SJSA1 (cell line): ENCODE measurements around the gene CHRNA4. TPM values are rescaled to one million over a fixed set of nuclear protein-coding genes. Genes with fewer than 3 reads are reported as not detected.

ENCODE experiments used
- DNase-seq, 2 experiments: peaks; one replicate each; pipeline ENCODE4 v3.0.0-alpha.2; 2015 to 2020; ENCODE audit warnings: low spot score in 2 of 2, low read depth in 1 of 2
- H3K27ac ChIP-seq: fragments of 250-450 bp; sonication (Bioruptor Pico); 2 replicates; pipeline ENCODE4 v1.5.1; 2020; ENCODE audit warnings: mild to moderate bottlenecking, moderate library complexity
- H3K27me3 ChIP-seq: fragments of 250-450 bp; sonication (Bioruptor Pico); replicated peaks from 2 replicates; pipeline ENCODE4 v1.5.1; 2020; ENCODE audit warnings: mild to moderate bottlenecking, moderate library complexity
- H3K36me3 ChIP-seq: fragments of 250-450 bp; sonication (Bioruptor Pico); 2 replicates; pipeline ENCODE4 v1.5.1; 2020; ENCODE audit warnings: mild to moderate bottlenecking
- H3K4me1 ChIP-seq: fragments of 250-450 bp; sonication (Bioruptor Pico); replicated peaks from 2 replicates; pipeline ENCODE4 v1.6.1; 2021; ENCODE audit warnings: mild to moderate bottlenecking
- H3K4me3 ChIP-seq: fragments of 250-450 bp; sonication (Bioruptor Pico); 2 replicates; pipeline ENCODE4 v1.5.1; 2020; ENCODE audit warnings: mild to moderate bottlenecking
- H3K9me3 ChIP-seq: fragments of 250-450 bp; sonication (Bioruptor Pico); replicated peaks from 2 replicates; pipeline ENCODE4 v1.5.1; 2020; ENCODE audit warnings: mild to moderate bottlenecking
- total RNA-seq: library from RNA; depleted of rRNA; stranded (reverse); fragments of >200 nt; shearing (Covaris generic); gene quantifications from 2 replicates; pipeline ENCODE4 v1.2.3, GENCODE V29; 2014

Gene CHRNA4
- total RNA-seq, 1 experiment from 2014 or later: not detected

DNA sequence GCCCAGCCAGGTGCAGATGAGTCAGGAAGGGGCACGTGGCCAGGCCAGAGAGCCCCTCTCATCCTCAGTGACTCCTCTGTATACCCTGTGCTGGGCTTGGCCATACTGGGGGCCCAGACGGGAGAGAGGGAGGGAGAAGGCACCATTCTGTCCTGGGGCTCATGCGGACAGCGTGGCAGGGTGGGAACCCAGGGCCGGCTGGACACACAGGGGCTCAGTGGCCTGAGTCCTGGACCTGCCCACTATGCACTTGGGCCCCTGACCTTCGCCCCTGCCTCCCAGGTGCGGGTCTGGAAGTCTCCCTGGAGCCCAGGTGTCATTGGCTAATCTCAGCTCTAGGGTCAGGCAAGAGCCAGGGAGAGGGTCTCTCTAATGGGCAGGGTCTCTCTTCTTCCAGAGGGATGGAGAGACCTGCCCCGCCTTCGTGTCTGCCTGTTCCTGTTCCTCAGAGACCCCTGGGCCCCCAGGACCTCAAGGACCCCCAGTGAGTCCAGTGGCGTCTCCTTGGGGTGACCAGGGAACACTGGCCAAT lies 40.5 kb downstream of the CHRNA4 start:
- Histone ChIP-seq H3K27ac (no peak overlapping the region), H3K27me3 (peaks cover 36% of the 10 kb centered on the region), H3K4me1 (no peaks in the 10 kb centered on the region), H3K9me3 (no peaks in the 10 kb centered on the region; the same call in 1 of the 2 replicates), H3K4me3 (no peak overlapping the region), H3K36me3 (no peaks in the 10 kb centered on the region)
- DNase-seq: no peak

DNA sequence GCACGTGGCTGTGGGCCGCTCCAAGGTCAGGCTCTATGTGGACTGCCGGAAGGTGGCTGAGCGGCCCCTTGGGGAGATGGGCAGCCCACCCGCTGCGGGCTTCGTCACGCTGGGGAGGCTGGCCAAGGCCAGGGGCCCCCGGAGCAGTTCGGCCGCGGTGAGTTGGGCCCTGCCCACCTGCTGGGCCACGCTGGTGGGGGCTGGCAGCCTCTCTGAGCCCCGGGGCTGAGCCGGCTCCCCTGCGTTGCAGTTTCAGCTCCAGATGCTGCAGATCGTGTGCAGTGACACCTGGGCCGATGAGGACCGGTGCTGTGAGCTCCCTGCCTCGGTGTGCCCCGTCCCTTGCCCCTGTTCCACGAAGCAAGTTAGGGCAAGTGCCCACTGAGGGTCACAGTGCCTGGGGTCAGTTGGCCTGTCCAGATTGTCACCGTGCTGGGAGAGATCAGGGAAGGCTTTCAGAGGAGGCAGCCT lies 41.1 kb downstream of the CHRNA4 start:
- Histone ChIP-seq H3K9me3 (no peaks in the 10 kb centered on the region; the same call in 1 of the 2 replicates), H3K4me3 (no peak overlapping the region), H3K4me1 (no peaks in the 10 kb centered on the region), H3K27ac (no peak overlapping the region), H3K27me3 (peaks cover 36% of the 10 kb centered on the region), H3K36me3 (no peaks in the 10 kb centered on the region)
- DNase-seq: no peak

DNA sequence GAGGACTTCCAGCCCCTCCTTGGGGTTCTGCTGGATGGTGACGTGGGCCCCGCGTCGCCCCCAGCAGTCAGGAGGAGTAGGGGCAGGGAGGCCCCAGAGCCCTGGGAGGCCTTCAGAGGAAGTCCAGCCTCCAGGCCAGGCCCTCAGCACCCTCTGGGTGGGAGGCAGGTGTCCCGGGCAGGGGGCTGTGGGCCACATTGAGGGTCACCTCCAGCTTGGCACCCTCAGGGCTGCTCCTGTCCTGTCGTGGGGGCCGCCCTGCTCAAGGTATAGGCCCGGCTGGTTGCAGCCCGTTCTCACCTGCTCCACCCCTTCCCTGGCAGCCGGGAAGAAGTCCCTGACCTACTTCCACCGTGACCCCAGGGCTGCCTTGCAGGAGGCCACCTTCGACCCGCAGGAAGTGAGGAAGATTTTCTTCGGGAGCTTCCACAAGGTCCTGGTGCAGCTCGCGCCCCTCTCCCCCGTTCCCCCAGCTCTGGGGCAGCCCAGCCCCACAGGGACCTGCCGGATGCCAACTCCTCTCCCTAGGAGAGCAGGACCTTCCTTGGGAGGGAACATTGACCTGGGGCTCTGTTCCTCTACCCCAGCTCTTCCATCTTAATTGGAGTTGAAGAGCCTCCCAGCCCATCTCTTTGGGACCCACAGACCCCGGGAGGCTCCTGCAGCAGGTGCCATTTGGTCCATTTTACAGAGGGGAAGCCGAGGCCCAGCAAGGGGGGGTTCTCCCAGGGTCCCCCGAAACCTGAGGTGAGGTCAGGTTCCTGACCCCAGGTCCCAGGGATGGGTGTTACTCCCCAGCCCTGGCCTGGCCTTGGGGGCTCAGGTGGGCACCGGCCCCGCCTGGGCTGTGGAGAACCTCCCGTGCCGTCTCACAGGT lies 41.7 kb downstream of the CHRNA4 start:
- Histone ChIP-seq H3K27ac (no peak overlapping the region), H3K9me3 (no peaks in the 10 kb centered on the region; the same call in 1 of the 2 replicates), H3K4me1 (no peaks in the 10 kb centered on the region), H3K4me3 (no peak overlapping the region), H3K36me3 (no peaks in the 10 kb centered on the region), H3K27me3 (peaks cover 33% of the 10 kb centered on the region)
- DNase-seq: no peak

DNA sequence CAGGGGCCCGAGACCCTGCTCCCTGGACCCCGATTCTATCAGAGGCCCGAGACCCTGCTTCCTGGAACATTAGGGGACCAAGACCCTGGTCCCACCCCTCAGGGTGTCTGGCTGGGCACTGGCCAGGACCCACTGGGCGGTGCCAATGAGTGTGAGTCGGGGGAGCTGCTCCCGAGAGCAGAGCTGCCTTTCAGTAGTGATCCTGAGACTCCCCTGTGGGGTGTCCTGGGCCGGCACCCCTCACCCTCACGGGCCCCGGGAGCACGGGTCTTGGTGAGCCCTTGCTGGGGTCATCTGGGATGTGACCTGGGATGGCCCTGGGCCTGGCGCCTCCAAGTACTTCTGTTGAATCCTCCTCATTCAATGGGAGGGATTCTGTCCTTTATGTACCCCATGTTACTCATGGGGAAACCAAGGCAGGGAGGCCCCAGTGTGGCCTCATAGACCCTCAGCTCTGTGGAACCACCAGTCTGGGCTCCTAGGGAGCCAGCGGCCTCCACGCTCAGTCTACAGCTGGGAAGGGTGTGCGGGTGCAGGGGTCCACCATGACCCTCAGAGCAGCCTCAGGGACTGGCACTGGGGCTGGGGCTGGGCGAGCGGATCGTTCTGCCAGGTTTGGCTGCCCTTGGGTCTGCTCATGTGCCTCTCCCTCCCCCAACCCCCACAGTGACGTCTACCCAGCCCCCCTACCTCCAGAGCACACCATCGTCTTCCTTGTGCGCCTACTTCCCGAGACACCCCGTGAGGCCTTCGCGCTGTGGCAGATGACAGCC lies 42.6 kb downstream of the CHRNA4 start:
- no peak for DNase-seq
- Histone ChIP-seq H3K27ac (no peak overlapping the region), H3K36me3 (no peaks in the 10 kb centered on the region), H3K27me3 (peaks cover 26% of the 10 kb centered on the region), H3K9me3 (no peaks in the 10 kb centered on the region), H3K4me3 (no peak overlapping the region), H3K4me1 (no peaks in the 10 kb centered on the region)

DNA sequence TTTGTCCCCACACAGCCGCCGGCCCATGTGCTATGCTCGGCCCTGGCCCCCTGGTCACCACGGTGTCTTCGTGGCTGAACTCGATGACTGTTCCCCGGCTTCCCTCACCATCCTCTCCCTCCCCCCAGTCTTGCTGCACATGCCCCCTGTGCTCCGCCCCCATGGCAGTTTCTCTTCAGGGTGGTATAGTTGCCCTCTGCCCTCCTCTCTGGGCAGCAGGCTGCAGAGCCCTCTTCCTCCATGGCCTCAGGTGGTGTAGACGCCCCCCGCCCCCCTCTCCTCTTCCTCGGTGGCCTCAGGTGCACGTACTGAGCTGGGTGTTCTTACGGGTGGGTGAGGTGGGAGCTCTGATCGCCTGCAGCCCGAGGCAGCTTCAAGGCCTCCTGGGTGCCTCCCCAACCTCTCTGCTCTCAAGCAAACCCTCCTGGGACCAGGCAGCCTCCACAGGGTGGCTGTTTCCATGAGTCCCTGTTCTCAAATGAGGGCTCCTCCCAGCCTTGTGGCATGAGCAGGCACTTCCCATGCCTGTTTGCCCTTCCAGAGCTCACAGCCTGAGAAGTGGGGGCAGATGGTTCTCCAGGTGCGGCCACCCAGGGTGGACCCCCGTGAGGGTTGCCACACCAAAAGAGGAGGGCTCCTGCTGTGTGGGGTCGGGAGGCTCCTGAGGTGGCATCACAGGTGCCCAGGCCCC lies 43.4 kb downstream of the CHRNA4 start:
- DNase-seq: no peak

DNA sequence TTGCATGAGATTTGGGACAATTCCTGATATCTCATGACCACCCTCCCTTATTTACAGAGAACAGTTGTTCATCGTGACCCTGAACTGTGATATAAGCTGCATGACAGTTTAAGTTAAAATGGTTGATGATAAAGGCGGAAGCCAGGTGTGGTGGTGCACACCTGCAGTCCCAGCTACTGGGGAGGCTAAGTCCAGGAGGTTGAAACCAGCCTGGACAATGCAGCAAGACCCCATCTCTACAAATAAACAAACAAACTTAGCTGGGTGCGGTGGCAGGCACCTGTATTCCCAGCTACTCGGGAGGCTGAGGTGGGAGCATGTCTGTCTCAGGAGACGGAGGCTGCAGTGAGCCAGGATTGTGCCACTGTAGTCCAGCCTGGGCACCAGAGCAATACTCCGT lies 44.1 kb downstream of the CHRNA4 start:
- no peaks in the 10 kb centered on the region for H3K36me3 ChIP-seq
- H3K27me3 ChIP-seq: peaks cover 29% of the 10 kb centered on the region
- H3K4me3 ChIP-seq: no peak overlapping the region
- no peak overlapping the region for H3K27ac ChIP-seq
- DNase-seq: no peak
- no peaks in the 10 kb centered on the region for H3K4me1 ChIP-seq
- no peaks in the 10 kb centered on the region for H3K9me3 ChIP-seq

More for the DNA sequence above, 43.4 kb downstream of the CHRNA4 start:
- no peak overlapping the region for H3K4me3 ChIP-seq
- peaks cover 25% of the 10 kb centered on the region for H3K27me3 ChIP-seq
- H3K9me3 ChIP-seq: no peaks in the 10 kb centered on the region
- H3K36me3 ChIP-seq: no peaks in the 10 kb centered on the region
- H3K4me1 ChIP-seq: no peaks in the 10 kb centered on the region
- no peak overlapping the region for H3K27ac ChIP-seq

DNA sequence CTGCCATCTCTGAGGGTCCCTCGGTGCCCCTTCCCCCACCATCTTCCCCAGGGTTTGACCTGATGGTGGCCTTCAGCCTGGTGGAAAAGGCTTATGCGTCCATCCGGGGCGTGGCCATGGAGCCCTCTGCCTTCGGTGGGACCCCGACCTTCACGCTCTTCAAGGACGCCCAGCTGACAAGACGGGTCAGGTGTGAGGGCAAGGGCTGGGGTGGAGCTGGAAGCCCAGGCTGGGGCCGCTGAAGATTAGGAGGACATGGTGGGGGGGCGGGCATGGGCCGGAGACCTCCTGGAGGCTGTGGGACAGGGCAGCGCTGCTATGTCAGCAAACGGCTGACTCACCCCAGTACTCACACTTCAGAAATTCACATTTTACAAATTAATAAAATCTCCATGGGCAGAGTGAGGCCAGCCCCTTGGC lies 44.6 kb downstream of the CHRNA4 start:
- Histone ChIP-seq H3K27ac (no peak overlapping the region), H3K4me1 (no peaks in the 10 kb centered on the region), H3K27me3 (peaks cover 32% of the 10 kb centered on the region), H3K9me3 (no peaks in the 10 kb centered on the region), H3K4me3 (no peak overlapping the region), H3K36me3 (no peaks in the 10 kb centered on the region)
- DNase-seq: no peak

DNA sequence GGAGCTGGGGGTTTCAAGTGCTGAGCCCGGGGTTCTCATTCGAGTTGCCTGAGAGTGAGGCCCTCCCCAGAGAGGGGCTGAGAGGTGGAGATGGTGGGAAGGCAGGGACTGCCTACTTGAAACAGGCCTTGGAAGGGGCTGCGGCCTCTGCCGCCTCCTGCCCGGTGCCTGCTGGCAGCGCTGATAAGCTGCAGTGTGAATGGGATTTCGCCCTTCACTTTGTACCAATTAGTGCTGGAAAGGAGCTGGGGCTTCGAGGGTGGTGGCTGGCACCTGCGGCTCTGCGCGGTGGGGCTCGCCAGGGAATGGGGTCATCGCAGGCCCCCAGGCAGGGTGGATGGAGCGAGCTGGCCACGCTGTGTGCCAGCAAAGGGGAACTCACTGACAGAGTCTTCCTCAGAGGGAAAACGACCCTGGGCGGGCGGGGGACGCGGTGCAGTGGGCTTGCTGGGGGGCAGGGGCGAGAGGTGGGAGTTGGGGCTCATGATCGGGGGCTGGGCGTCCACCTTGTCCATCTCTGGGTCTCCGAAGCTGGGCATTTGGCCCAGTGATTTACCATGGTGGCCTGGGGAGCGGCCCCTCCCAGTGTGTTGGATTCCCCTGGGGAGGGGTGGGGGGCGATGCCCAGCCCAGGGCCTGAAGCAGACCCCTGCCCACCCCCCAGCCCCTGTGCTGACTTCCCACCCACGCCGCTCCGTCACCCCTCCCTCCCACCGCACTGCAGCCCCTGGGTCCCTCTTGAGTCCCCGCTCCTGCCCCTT lies 45.2 kb downstream of the CHRNA4 start:
- DNase-seq: no peak
- H3K27ac ChIP-seq: no peak overlapping the region
- no peaks in the 10 kb centered on the region for H3K9me3 ChIP-seq
- peaks cover 29% of the 10 kb centered on the region for H3K27me3 ChIP-seq
- no peak overlapping the region for H3K4me3 ChIP-seq
- no peaks in the 10 kb centered on the region for H3K4me1 ChIP-seq
- H3K36me3 ChIP-seq: no peaks in the 10 kb centered on the region

DNA sequence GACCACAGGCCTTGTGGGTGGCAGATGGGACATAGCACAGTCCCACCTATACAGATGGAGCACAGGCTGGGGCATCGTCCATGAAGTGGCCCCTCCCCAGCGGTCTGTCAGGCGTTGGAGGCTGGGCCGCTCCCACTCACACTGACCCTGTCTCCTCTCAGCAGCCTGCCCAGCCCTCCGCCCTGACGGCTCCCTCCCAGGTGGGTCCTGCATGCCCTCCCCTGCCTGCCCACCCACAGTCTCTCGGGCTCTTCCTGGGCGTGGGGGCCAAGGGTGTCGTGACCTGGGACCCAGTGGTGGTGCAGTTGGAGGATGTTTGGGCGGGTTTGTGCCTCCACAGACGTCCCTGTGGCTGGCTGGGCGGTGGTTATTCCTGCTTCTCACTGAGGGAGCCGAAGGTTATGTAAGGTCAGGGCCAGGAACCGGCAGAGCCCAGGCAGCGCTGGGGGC lies 45.9 kb downstream of the CHRNA4 start:
- DNase-seq: no peak

DNA sequence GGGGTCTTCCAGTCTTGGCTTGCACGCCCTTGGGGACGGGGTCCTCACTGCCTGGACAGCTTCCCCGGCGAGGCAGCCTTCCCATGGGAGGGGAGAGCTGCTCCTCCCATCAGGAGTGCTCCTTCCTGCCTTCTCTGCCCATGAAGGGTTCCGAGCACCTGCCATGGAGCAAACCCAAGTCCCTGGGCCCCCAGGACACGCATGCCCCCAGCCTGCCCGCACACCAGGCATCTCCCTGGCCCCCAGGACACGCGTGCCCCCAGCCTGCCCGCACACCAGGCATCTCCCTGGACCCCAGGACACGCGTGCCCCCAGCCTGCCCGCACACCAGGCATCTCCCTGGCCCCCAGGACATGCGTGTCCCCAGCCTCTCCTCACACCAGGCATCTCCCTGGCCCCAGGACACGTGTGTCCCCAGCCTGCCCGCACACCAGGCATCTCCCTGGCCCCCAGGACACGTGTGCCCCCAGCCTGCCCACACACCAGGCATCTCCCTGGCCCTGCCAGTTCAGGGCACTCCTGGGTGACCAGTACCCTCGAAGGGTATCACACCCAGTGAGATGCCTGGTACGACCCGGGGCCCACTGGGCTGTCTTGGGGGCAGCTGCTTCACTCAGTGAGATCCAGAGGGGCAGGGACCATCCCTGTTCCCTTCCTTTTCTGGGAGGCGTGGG lies 46.4 kb downstream of the CHRNA4 start:
- H3K27me3 ChIP-seq: peaks cover 37% of the 10 kb centered on the region
- no peaks in the 10 kb centered on the region for H3K9me3 ChIP-seq
- H3K36me3 ChIP-seq: no peaks in the 10 kb centered on the region
- H3K4me1 ChIP-seq: no peaks in the 10 kb centered on the region
- no peak for DNase-seq
- no peak overlapping the region for H3K4me3 ChIP-seq
- H3K27ac ChIP-seq: no peak overlapping the region

More for the DNA sequence above, 45.9 kb downstream of the CHRNA4 start:
- H3K27me3 ChIP-seq: peaks cover 33% of the 10 kb centered on the region
- H3K27ac ChIP-seq: no peak overlapping the region
- no peak overlapping the region for H3K4me3 ChIP-seq
- no peaks in the 10 kb centered on the region for H3K9me3 ChIP-seq
- no peaks in the 10 kb centered on the region for H3K36me3 ChIP-seq
- H3K4me1 ChIP-seq: no peaks in the 10 kb centered on the region

DNA sequence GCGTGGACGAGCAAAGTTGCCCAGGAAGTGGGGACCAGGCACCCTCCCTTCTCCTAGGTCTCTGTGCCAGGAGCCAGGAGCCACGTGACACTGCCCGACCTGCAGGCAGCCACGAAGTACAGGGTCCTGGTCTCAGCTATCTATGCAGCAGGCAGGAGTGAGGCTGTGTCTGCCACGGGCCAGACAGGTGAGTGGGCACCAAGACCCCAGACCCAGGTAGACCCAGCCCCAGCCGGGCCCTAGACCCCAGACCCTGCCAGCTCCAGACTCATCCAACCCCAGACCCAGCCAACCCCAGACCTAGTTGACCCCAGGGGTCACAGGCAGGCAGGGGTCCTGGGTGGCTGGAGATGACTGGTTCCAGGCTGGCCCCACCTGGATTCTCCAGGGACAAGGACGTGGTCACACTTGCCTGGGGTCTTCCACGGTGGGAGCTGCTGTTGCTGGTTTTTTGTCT lies 47.1 kb downstream of the CHRNA4 start:
- no peak for DNase-seq
- Histone ChIP-seq H3K4me1 (no peaks in the 10 kb centered on the region), H3K9me3 (no peaks in the 10 kb centered on the region), H3K27me3 (peaks cover 44% of the 10 kb centered on the region), H3K4me3 (no peak overlapping the region), H3K27ac (no peak overlapping the region), H3K36me3 (no peaks in the 10 kb centered on the region)

DNA sequence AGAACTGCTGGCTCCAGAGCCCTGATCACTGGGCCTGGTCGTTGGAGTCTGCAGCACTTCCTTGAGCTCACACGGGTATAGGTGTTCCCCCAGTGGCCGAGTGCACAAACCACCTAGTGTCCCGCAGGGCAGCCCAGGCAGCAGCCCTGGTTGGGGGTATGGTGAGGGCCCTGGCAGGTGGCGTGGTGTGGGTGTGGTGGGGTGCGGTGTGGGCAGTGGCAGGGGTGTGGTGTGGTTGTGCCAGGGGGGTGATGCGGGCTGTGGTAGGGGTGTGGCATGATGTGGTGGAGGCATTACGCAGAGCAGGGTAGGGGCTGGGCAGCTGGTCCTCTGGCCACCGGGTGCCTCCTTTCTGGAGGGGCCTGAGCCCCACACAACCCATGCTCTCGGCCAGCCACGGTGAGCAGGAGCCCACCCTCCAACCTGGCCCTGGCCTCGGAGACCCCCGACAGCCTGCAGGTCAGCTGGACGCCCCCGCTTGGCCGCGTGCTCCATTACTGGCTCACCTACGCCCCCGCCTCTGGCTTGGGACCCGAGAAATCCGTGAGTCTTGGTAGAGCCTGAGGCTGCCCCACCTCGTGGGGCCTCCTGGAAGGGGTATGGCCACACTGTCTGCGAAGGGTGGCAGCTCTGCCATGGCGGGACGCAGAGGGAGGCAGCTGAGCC lies 47.7 kb downstream of the CHRNA4 start:
- no peak for DNase-seq
- no peak overlapping the region for H3K27ac ChIP-seq
- no peaks in the 10 kb centered on the region for H3K9me3 ChIP-seq
- H3K27me3 ChIP-seq: peaks cover 47% of the 10 kb centered on the region
- no peak overlapping the region for H3K4me3 ChIP-seq
- no peaks in the 10 kb centered on the region for H3K36me3 ChIP-seq
- no peaks in the 10 kb centered on the region for H3K4me1 ChIP-seq
